T47D (cell line): ENCODE results near the gene FCAMR.
A peak's percentile ranks its signal among the peaks of the same experiment; 100 is the strongest.

ENCODE experiments used
- DNase-seq, 2 experiments: peaks; one replicate each; pipeline versions ENCODE4 v3.0.0 to v3.0.0-alpha.2; 2011 to 2012; ENCODE audit warnings: low read depth in 1 of 2, low spot score in 1 of 2
- JUND ChIP-seq: IDR thresholded peaks from 2 replicates; pipeline ENCODE4 v1.6.1; 2012; ENCODE audit warnings: low read depth
- in situ Hi-C: cut with HindIII; loops from 2 replicates; pipeline ENCODE4 v1.10.0; 2016; ENCODE audit warnings: low sequenced_read_pairs, low pct_unique_long_range_greater_than_20kb

FCAMR gene

DNA sequence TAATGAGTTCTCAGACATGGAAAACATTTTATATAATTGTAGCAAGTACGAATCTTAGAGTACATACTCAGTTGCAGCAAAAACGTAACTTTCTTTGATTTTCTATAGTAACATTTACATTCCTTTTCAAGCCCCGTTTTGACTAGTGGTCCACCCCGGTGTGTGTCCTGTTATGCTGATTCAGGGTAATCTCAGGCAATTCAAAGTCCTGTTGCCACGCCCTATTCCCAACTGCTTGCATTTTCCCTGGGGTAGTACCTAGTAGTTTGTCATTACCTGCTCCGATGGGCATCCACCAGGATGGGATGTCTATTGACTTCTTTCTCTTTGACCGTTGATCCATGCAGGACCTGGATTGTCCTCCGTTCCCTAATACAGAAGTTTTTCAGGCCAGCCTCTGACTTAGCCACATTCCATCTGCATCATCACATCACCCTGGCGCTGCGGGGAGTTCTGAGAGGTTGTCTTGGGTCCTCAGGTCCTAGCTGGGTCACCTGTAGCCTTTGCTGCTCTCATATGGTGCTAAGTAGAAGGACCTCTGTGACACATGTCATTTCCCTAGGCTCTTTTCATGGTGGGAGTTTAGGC lies 15.0 kb upstream of the FCAMR start:
- DNase-seq: no peak
- TF ChIP-seq JUND: no peak
- in situ Hi-C loops: no loop called here

DNA sequence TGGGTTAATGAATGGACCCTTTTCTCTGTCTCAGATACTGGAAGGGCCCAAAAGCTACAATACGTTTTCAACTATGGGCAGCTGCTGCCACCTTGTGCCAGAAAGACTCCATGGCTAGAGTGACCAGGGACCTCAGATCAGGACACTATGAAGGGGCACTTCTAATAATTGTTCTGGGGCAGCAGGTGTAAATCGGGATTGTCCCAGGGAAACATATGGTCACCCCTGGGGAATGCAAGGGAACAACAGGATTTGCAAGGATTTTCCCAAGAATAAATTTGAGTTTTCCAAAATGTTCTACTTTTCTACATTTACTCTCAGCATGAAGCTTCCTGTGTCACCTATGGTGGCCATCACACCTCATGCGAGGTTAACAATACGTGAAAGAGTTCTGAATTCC lies 12.0 kb upstream of the FCAMR start:
- in situ Hi-C loops: no loop called here
- no peak for TF ChIP-seq JUND
- peak; percentile 61 to 79 for DNase-seq

DNA sequence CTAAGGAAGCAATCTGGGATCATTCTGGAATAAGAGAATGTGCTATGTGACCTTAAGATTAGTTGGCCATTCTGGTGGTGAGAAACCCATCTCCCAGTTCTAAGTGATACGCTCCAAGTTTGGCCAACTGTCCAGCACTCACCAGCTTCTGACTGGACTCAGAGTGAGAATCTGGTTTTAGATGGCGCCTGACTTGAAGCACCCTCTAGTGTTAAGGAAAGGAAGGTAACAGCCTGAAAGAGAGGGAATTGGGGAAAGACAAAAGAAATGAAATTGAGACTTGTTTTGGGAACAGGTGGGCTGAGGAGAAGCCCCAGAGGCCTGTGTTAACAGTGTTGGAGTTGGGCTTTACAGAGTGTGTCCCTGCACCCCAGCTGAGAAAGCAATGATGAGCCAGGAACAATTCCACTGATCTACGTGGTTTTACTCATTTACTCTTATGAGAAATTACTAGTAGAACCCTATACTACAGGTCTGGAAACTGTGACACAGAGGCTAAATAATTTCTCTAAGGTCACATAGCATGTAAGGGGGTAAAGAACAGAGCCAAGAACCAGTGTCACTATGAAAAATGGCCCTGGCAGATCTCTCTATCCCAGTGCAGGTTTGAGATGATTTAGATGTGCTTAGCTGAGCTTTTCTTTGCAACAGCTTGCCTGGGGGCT lies 9.3 kb upstream of the FCAMR start:
- in situ Hi-C loops: no loop called here
- DNase-seq: peak in 1 of 2 experiments; percentile 74
- no peak for TF ChIP-seq JUND

DNA sequence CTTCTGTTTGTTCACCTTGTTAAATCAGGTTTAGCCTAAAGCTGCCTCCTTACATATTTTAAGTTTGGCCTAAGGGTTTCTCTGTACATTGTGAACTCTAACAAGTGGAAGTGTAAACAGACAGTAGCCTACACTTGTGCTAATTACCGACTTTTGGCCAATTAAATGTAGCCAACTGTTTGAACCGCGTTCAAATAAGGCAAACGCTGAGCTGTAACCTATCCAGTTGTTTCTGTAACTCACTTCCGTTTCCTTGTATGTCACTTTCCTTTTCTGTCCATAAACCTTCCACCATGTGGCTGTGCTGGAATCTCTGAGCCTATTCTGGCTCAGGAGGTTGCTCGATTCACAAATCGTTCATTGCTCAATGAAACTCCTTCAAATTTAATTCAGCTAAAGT lies 8.0 kb upstream of the FCAMR start:
- peak in 1 of 2 experiments; percentile 90 for DNase-seq
- in situ Hi-C loops: no loop called here
- TF ChIP-seq JUND: no peak

DNA sequence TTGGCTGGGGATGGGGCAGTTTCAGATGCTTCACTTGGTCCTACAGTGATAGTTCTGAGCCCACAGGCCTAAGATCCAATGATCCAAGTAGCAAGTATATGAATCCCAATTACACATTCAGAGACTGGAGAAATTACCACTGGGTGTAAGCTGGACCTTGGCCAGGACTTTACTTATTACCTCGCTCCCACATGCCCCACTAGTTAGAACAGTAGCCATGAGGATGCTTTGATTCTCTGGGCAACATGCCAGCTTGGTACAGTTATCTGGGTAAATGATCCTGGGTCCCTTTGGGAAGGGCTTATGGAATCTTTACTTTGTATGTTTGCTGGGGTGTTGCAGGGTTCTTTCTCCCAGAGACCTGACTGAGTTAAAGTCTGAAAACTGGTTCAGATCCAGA lies 5.0 kb upstream of the FCAMR start:
- DNase-seq: no peak
- no peak for TF ChIP-seq JUND
- in situ Hi-C loops: no loop called here

DNA sequence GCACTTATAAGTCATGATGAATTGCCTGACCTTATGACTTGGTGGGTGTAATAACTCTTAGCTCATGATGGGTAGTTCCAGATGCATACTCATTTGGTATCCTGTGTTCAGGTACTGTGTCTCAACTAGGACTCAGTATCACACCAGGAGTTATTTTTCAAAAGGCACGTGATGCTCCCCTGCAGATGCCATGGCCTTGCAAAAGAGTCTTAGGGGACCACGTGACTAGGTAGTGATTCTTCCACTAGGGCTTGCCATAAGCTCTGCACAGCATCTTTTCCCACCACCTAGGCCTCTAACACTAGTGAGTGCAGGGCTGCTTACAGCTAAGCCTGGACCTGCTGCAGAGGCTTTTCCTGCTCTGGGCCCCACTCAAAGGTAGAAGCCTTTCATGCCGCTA lies 3.9 kb upstream of the FCAMR start:
- in situ Hi-C loops: no loop called here
- no peak for DNase-seq
- no peak for TF ChIP-seq JUND

DNA sequence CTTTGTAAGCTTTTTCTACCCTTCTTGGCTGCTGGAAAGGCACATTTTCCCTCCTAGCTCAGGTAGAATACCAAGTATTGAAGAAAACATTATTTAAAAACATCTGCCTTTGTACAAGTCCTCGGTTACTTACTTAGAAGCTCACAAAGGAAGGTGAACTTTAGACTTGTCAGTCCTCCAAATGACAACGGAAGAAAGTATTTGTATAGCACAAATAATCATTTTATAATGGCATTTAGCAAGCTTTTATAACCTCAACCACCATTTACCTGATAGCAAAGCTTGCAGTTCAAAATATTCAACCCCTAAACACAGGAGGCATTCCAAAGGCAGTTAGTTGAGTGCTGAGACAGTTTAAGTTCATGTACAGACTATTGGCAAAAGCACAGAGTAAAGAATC lies 2.5 kb upstream of the FCAMR start:
- TF ChIP-seq JUND: no peak
- DNase-seq: no peak
- in situ Hi-C loops: no loop called here

DNA sequence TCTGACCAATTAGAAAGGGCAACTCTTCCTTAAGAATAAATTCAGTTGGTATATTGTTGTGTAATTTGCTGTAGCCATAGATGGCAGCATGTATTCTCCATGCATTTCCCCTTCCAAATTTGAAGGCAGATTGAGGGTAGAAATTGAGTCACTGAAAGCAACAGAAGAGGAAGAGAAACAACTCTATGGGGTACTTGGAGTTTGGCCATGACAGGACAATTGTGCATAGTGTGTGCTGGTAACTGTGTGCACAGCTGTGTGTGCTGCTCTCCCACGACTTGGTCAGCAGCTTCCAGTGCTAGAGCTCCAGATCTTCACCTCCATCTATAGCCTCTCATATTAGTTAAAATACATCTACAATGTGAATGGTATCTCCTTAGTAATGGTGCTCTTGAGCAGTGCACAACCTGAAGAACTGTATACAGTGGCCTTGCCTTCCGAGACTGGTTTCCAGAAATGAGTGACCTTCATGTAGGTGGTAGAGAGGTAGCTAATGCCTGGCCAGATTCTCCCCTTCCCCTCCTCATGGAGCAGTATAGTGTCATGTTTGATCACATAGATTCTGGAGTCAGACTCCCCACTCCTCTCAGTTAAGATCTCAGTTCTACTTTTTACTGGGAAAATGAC lies 882 bp upstream of the FCAMR start:
- in situ Hi-C loops: no loop called here
- no peak for DNase-seq
- no peak for TF ChIP-seq JUND

DNA sequence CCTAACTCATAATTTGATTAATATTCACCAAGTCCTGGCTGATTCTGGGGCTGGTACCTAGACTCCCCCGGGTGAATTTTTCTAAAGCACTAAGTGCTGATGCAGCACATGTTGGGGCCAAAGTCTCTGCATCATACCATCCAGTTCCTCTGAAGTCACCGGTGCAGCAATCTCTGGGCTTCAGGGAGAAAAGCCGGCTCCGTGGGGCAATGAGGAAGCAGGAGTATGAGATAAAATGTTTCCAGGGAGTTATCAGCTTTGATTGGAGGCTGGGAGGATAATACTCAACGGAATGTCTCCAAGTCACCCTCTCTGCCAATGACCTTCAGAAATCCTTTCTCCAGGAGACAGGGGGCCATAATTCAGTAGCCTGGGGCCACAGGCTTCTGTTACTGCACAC lies 1.2 kb downstream of the FCAMR start:
- in situ Hi-C loops: no loop called here
- DNase-seq: no peak
- no peak for TF ChIP-seq JUND

DNA sequence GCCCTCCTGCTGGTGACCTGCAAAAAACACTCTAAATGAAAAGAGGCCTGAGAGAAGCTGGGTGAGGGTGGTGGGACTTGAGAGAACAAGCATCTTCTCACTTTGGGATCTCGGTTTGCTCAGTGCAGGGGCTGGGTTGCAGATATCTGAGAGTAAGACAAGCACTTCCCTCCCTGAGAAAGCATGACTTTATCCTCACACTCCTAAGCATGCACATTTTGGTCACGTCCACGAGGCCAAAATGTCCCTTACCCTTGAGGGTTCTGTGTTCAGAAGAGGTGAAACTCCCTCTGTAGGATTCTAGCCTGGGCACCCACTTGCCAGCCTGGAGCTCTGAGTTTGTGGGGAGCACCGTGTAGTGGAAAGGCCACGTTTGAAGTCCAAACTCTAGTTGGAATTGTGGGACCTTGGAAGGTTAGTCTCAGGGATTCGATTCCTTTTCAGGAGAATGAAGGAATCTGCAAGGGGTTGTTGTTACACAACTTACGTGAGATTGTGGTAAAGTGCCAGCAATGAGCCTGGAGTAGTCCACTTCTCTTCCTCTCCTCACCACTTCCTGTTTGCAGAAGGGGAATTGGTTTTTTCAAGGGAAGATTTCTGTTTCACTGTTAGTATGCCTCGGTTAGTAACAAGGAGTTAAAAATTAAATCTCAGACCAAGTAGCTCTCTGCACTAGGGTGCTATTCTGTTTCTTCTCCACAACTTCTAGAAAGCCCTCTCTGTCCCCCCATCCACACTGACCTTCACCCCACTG lies 3.0 kb downstream of the FCAMR start:
- in situ Hi-C loops: no loop called here
- no peak for TF ChIP-seq JUND
- no peak for DNase-seq

DNA sequence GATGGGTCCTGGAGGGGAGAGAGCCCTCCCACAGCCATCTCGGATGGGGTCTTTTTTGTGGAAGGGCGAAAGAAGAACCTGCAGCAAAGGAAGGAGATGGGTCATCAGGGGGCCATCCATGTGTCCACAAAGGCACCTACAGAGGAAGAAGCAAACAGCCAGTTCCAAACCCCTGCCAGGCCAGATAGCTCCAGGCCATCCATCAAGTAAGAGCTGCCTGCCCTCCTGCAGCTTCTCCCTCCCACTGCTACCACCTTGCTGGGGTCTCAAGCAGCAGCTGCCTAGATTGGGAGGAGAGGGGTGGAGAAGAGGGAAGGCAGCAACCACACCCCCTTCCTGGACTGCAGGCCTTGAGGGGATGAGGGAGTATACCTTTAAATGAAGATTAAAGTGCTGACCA lies 4.5 kb downstream of the FCAMR start:
- no peak for DNase-seq
- TF ChIP-seq JUND: no peak
- in situ Hi-C loops: no loop called here

DNA sequence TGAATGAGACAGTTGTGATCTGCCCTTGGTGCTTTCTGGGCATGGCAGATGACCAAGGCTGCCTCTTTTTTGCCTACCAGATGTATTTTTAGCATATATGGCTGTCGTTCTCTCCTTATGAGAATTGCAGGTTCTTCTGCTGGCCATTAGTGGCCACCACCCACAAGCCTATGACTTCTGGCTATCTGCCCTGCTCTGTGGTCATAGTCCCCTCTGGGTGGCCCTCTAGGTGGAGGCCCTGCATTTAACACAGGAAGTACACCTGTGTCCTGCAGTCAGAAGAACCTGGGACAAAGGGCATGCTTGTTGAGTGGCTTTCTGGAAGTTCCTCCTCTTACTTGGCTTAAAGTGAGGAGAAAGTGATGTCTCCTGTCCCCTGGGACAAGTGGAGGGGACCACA lies 6.5 kb downstream of the FCAMR start:
- in situ Hi-C loops: no loop called here
- TF ChIP-seq JUND: no peak

DNA sequence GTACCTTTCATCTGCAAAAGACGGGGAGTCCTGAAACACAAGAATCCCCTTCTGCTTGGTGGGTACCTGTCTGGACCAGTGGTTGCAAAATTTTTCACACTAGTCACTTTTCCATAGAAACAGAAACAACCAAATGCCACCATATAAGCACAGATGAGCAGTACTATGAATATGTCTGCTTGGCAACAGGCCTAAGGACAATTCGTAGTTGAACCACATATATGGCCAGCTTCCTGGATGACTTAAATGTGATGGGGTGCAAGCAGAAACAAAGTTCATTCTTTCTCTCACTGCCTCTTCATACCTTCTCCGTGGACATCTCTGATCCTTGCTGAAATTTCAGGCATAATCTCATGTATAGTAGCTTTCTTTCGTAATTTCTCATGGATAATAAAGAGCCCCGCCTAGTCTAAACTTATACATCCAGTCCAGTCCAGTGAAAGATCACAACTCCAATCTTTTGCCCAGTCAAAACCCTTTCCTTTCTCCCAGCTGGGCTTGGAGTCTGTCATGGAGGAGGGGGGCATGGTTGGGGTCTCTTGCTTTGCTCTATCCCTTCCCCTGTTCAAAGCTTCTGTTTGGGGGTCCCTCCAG lies 7.0 kb downstream of the FCAMR start:
- no peak for DNase-seq
- TF ChIP-seq JUND: no peak
- in situ Hi-C loops: no loop called here

More for the DNA sequence above, 6.5 kb downstream of the FCAMR start:
- DNase-seq: no peak
